CD4-positive, alpha-beta T cell treated with Interferon alpha-2 for 1 hour (primary cell): Measurements from ENCODE around the gene NTMT2.
"Not testable (repeated sequence)": the region's sequence is repeated elsewhere in the genome, so short reads cannot be mapped to it uniquely, and the experiment has no call there.

Experiments used
- DNase-seq, 2 donors: peaks; one replicate each; pipeline ENCODE4 v3.0.0-alpha.2; 2020 to 2022

NTMT2 gene

GRCh38 chr1:170145770-170146676 is at the start of gene NTMT2:
TSS of gene NTMT2 (plus strand) at chr1:170145959. CDS start at chr1:170146108, 149 bp downstream.
- DNase-seq, result no peak

GRCh38 chr1:170095976-170096748 is 49.6 kb upstream of the NTMT2 start:
- no peak for DNase-seq

DNA sequence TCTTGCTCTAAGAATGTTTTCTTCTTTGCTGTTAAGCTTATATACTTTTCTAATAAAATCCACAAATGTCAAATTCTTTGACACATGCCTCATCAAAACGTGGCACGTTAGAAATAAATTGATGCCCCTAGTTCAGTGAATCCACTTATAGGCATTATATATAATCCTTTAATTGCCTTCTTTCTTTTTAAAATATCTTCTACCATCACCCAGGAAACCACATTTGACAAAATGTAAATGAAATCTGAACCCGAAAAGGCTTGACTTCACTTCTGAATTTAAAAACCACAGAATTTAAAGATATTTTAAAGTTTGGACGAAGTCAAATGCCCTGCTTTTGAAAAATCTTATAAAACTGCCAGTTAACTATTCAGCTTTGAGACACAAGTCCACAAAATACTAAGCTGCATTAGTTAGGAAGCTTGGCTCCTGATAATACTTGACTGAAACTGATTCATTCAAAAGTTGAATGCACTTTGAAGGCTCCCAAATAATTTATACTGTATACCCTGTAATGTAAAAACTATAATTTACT is 48.9 kb upstream of the NTMT2 start:
- no peak for DNase-seq

- no peak for DNase-seq
Observed at GRCh38 chr1:170097449-170097948, 48.3 kb upstream of the NTMT2 start.

DNA sequence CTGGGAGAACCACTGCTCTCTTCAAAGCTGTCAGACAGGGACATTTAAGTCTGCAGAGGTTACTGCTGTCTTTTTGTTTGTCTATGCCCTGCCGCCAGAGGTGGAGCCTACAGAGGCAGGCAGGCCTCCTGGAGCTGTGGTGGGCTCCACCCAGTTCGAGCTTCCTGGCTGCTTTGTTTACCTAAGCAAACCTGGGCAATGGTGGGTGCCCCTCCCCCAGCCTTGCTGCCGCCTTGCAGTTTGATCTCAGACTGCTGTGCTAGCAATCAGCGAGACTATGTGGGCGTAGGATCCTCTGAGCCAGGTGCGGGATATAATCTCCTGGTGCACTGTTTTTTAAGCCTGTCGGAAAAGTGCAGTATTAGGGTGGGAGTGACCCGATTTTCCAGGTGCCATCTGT is 32.6 kb upstream of the NTMT2 start:
- not testable (repeated sequence) for DNase-seq

GRCh38 chr1:170114906-170115305 is 30.9 kb upstream of the NTMT2 start:
- no peak for DNase-seq

DNA sequence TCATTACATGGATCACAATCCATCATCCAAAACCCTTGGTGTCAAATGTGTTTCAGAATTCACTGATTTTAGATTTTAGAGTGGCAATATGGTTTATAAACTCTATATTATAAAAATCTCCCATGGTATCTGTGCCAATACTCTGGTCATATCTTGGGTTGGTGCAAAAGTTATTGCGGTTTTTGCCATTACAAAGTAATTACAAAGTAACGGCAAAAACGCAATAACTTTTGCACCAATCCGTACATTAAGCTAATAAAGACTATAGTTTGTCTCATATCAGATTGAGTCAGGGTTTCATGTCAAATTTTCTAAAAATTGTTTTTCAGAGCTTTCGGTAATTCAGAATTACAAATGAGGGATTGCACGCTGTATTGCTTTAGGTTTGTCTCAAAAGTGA is 23.4 kb upstream of the NTMT2 start:
- DNase-seq, result no peak

GRCh38 chr1:170125269-170125668 is 20.5 kb upstream of the NTMT2 start:
- DNase-seq, result no peak

DNA sequence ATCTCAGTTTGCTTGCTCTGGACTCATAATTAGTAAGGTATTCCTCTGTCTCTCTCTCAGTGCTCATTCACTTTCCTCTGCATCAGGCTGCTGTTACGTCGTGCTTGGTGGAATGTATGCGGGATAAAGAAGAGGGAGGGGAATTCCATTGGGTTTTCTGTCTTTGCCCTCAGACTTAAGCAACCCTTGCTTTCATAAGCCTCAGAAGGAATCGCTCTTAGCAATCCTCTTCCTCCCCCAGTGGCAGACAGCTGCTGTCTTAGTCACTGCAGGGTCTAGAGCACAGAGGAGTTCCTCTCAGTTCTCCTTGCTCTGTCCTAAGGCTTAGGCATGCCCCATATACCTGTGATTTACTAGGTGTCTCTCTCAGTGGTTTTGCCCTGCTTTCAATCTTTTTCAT is 19.1 kb upstream of the NTMT2 start:
- no peak for DNase-seq

GRCh38 chr1:170131450-170131849 is 14.3 kb upstream of the NTMT2 start:
- no peak for DNase-seq

DNA sequence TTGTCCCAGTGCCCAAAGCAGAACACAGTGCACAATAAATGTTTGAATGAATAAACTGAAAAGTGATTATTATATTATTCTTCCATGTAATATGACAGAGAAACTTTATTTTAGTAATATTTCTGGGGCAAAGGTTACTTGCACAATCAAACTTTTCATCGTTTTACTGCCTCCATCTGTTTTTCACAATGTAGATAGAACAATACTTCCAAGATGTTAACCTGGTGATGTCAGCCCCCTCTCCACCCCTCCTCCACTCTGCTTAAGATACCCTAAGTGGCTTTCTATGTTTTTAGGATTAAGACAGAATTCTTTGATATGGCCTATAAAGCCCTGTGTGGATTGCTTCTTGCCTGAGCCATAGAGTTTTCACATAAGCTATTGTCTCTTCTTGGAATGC is 13.8 kb upstream of the NTMT2 start:
- no peak for DNase-seq

- no peak for DNase-seq
Observed at GRCh38 chr1:170133766-170134495, 11.8 kb upstream of the NTMT2 start.

- DNase-seq, result no peak
Observed at GRCh38 chr1:170134521-170134920, 11.2 kb upstream of the NTMT2 start.

GRCh38 chr1:170140371-170140770 is 5.4 kb upstream of the NTMT2 start:
- no peak for DNase-seq

GRCh38 chr1:170145061-170145460 is 698 bp upstream of the NTMT2 start:
- no peak for DNase-seq

- DNase-seq, result no peak
Observed at GRCh38 chr1:170146720-170147263, 1.0 kb downstream of the NTMT2 start.

- no peak for DNase-seq
Observed at GRCh38 chr1:170149241-170149640, 3.5 kb downstream of the NTMT2 start.

DNA sequence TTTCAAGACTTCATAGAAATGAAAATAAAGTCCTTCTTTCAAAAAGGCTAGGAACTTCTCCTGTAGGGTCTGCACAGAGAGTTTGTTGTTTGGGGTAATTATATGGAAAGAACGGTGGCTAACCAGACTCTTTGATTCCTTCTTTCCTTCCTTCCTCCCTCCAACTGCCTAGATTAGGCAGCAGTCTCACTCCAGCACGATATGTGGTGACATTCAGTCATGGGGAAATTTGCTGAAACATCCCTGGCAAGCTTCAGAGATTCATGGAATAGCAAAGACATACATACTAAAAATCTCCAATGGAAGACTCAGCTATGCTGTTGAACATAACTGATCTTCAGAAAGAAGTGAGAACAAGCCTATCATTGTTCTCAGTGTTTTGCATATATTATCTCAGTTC is 4.3 kb downstream of the NTMT2 start:
- no peak for DNase-seq

DNA sequence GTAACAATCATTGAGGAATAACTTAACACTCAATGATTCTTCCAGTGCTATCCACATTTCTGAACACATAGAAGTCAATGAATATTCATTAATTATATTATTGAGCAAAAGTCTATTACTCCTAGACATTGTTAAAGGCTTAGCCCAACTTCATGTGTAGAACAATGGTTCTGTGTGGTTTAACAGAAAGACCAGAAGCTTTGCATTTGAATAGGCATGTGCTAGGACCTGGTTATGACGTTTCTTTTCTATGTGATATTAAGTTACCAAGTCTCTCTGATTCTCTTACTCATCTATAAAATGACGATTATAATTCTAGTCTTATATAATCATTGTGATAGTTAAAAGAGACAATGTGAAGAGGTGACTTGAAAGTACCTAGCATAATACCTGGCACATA is 5.2 kb downstream of the NTMT2 start:
- no peak for DNase-seq

GRCh38 chr1:170153417-170153816 is 7.7 kb downstream of the NTMT2 start:
- no peak for DNase-seq

GRCh38 chr1:170155055-170155454 is 9.3 kb downstream of the NTMT2 start:
- no peak for DNase-seq

DNA sequence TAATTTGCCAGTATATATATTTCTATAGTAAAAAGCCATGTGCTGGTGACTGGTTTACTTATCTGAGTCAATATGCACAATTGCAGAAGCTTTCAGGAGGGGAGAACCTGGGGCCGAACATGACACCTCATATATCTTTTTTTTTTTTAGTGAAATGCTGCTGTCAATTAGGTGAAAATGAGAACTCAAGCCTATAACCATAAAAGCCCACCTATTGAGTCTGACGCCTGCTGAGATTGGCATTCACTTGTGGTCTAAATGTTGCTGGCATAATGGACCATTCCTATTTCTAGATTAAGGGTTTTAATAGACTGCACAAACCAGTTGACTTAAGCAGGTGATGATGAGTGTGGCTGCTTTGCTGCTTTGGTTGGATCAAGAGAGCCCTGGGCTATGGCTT is 10.8 kb downstream of the NTMT2 start:
- DNase-seq, result no peak

DNA sequence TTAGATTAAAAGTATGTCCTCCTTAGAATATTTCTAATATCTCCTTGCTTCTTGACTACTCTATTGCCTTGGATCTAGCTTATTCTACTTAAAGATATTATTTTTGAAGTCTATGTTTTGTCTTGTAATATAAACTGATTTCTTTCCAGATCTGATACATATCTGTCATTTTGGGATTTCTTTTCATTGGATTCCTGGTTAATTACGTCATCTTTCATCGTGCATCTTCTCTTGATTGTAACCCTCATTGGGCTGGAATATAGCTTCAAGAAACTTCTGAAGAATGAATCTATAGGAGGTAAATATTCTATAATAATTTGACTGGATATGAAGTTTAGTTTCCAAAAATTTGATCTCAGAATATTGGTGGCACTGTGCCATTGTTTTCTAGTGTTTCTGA is 12.1 kb downstream of the NTMT2 start:
- no peak for DNase-seq
